HuH-7.5 (cell line): ENCODE data around the gene CDH15.

Source experiments
- DNase-seq: peaks from one replicate; pipeline ENCODE4 v3.0.0; 2011; ENCODE audit warnings: low spot score

The CDH15 gene

GRCh38 chr16:89199241-89200123 is 27.9 kb downstream of the CDH15 start:
- peak; percentile 42 for DNase-seq

GRCh38 chr16:89200124-89200849 is 28.7 kb downstream of the CDH15 start, which contains the start of gene SLC22A31:
TSS of gene SLC22A31 (minus strand) at chr16:89200537. CDS start at chr16:89200501, 36 bp downstream.
- DNase-seq: peak; percentile 85

GRCh38 chr16:89200850-89201411 is 29.4 kb downstream of the CDH15 start:
- peak; percentile 60 for DNase-seq

- DNase-seq: peak; percentile 95
These were observed 30.2 kb downstream of the CDH15 start for GRCh38 chr16:89201439-89202377.

GRCh38 chr16:89202422-89203215 is 31.1 kb downstream of the CDH15 start:
- DNase-seq: no peak

GRCh38 chr16:89207993-89208392 is 36.4 kb downstream of the CDH15 start:
- DNase-seq: no peak

- no peak for DNase-seq
These were observed 38.0 kb downstream of the CDH15 start for GRCh38 chr16:89209522-89210044.

GRCh38 chr16:89210165-89210903 is 38.8 kb downstream of the CDH15 start:
- no peak for DNase-seq

- DNase-seq: no peak
These were observed 39.5 kb downstream of the CDH15 start for GRCh38 chr16:89210904-89211515.

- peak; percentile 92 for DNase-seq
These were observed 45.0 kb downstream of the CDH15 start for GRCh38 chr16:89216315-89217137.

GRCh38 chr16:89217138-89217387 is 45.5 kb downstream of the CDH15 start:
- DNase-seq: no peak

GRCh38 chr16:89217388-89218191 is 46.0 kb downstream of the CDH15 start, which contains the start of gene ZNF778:
TSS of gene ZNF778 (plus strand) at chr16:89217703. CDS start at chr16:89221128, 3,425 bp downstream.
- DNase-seq: peak; percentile 97

GRCh38 chr16:89219365-89219764 is 47.8 kb downstream of the CDH15 start:
- no peak for DNase-seq

- no peak for DNase-seq
These were observed 50.1 kb downstream of the CDH15 start for GRCh38 chr16:89221604-89222003.

GRCh38 chr16:89222931-89223330 is 51.4 kb downstream of the CDH15 start:
- DNase-seq: no peak

GRCh38 chr16:89224665-89225064 is 53.1 kb downstream of the CDH15 start:
- DNase-seq: no peak

- no peak for DNase-seq
These were observed 58.7 kb downstream of the CDH15 start for GRCh38 chr16:89230255-89230654.

GRCh38 chr16:89232107-89232506 is 60.6 kb downstream of the CDH15 start:
- DNase-seq: no peak
